Stimulated activated CD4-positive, alpha-beta T cell treated with anti-CD3 and anti-CD28 coated beads, Interleukin-4, amount 100 ng/mL, for 1 hour (primary cell): ENCODE results near the gene SEL1L2.
"Not testable (repeated sequence)": the region's sequence is repeated elsewhere in the genome, so short reads cannot be mapped to it uniquely, and the experiment has no call there.

Experiments used
- DNase-seq: peaks from one replicate; pipeline ENCODE4 v3.0.0-alpha.2; 2020

Gene SEL1L2, protein sequence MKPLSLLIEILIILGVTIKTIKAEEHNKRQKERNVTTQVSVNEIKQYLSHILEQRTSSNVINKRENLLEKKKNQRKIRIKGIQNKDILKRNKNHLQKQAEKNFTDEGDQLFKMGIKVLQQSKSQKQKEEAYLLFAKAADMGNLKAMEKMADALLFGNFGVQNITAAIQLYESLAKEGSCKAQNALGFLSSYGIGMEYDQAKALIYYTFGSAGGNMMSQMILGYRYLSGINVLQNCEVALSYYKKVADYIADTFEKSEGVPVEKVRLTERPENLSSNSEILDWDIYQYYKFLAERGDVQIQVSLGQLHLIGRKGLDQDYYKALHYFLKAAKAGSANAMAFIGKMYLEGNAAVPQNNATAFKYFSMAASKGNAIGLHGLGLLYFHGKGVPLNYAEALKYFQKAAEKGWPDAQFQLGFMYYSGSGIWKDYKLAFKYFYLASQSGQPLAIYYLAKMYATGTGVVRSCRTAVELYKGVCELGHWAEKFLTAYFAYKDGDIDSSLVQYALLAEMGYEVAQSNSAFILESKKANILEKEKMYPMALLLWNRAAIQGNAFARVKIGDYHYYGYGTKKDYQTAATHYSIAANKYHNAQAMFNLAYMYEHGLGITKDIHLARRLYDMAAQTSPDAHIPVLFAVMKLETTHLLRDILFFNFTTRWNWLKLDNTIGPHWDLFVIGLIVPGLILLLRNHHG

DNA sequence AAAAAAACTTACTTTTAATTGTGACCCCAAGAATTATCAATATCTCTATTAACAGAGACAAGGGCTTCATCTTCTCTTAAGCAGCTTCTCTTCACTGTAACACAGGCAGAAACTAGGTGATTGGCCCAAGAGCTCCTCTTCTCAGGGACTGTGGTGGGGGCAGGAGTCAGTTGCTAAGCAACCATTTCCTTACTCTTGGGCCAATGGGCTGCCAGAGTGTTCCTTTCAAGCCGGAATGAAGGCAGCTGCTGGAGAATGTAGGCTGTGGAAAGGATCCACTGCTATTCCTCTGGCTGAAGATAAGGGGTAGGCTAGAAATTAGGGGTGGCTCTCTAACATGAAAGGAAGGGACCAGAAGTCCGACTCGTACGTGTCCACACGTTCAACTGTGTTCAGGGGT lies at the start of gene SEL1L2:
TSS of gene SEL1L2 (minus strand) at position 150 of the 400 bp plus-strand sequence. CDS start at position 70, 80 bp downstream.
- no peak for DNase-seq

DNA sequence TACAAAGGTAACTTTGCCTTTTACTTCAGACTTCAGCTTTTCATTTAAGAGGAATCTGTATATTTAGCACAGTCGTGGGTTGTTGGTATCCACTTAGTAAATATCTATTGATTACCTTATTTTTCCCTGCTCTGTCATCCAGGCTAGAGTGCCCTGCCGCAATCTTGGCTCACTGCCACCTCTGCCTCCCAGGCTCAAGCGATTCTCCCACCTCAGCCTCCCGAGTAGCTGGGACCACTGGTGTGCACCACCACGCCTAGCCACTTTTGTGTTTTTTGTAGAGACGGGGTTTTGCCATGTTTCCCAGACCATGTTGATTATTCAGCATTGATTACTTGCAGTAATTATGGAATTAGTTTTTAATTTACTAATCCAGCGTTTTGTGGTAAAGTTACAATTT lies 46.2 kb upstream of the SEL1L2 start:
- no peak for DNase-seq

DNA sequence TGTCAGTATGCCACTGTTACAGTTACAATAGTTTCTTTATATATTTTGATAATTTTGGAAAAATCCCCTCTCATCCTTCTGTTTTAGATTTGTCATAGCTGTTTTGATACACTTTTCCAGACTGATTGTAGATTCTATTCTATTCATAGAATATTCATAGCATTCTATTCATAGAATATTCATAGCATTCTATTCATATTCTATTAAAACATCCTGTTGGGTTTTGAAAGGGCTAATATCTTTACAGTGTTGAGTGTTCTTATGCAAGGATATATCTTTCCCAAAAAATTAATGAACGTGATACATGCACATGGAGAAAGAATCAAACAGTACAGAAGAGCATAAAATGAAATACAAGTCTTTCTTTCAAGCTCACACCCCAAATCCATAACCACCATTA lies 42.9 kb upstream of the SEL1L2 start:
- DNase-seq: no peak

DNA sequence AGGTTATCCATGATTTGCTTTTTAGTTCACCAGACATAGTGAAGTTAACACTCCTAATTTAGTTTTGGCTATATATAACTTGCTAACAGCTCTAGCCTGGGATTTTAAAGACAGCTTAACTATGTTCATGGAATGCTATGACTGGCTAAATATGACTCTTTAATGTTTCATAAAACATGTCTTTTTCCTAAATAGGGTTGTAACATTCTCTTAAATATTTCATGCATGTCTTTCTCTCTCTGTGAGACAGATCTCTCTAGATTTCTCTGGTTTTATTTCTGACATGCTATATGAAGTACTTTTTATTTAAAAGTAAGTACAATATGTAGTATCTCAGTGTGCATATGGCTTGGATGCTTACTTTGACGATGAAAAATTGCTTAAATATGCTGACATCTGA lies 40.6 kb upstream of the SEL1L2 start:
- no peak for DNase-seq

DNA sequence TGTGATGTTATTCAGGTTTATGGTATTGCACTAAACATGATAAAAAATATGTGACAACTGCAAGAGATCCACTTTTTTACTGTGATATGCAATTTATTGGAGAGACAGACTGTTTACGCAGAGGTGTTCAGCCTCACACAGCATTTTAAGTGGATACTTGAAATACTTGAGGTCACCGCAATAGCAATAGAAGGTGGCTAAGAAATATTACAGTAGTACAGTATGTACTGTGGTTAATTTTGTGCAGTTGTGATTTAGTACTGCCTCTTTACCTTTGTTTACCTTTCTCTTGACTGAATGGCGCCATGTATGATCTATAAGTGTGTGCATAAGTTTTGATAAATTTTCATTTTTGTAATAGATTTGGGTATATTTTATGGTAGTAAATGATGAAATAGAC lies 22.3 kb upstream of the SEL1L2 start:
- no peak for DNase-seq

DNA sequence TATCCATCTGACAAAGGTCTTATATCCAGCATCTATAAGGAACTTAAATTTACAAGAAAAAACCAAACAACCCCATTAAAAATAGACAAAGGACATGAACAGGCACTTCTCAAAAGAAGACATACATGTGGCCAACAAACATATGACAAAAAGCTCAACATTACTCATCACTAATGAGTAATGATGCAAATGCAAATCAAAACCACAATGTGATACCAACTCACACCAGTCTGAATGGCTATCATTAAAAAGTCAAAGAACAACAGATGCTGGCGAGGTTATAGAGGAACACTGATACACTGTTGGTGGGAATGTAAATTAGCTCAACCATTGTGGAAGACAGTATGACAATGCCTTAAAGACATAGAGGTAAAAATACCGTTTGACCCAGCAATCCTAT lies 18.8 kb upstream of the SEL1L2 start:
- no peak for DNase-seq

DNA sequence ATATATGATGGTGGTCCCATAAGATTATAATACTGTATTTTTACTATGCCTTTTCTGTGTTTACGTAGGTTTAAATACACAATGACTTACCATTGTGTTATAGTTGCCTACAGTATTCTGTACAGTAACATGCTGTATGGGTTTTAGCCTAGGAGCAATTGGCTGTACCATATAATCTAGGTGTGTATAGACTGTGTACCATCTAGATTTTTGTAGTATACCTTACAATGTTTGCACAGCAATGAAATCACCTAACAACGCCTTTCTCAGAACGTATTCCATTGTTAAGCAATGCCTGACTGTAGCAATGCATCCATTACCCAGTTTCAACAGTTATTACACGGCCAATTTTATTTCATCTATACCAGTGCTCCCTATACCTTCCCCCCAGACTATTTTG lies 15.6 kb upstream of the SEL1L2 start:
- no peak for DNase-seq

DNA sequence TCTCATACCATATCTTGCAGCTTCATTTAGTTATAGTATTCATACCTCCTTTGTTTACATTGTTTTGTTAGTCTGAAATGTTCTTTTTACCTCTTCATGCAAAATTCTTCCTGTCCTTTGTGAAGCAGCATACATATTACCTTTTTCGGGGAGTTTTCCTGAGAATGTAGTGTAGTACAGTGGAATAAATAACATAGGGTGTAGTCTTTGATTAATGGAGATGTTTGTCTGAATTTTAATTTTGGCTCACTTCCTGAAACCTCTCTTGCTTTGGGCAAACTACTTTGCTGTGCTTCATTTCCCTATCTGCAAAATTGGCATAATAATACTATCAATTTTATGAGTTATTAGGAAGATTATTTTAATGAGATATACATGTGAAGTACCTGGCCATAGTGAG lies 10.5 kb upstream of the SEL1L2 start:
- DNase-seq: no peak

DNA sequence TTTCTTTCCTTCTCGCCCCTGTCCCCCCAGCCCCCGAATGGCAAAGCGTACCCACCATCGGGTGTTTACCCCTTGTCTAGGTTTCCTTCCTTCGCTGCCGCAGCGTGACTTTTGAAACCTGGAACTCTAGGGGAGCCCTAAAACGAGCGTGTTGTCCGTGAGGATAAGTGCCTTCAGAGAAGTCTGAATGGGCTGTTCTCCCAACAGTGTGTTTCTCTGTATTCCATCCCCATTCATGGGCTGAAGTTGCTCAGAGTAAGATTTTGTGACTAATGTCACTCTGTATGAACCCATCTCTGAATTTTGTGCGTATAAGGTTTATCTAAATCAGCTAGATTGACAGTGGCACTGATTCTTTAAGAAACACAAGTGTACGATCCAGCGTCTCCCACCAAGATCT lies 5.9 kb upstream of the SEL1L2 start:
- DNase-seq: no peak

DNA sequence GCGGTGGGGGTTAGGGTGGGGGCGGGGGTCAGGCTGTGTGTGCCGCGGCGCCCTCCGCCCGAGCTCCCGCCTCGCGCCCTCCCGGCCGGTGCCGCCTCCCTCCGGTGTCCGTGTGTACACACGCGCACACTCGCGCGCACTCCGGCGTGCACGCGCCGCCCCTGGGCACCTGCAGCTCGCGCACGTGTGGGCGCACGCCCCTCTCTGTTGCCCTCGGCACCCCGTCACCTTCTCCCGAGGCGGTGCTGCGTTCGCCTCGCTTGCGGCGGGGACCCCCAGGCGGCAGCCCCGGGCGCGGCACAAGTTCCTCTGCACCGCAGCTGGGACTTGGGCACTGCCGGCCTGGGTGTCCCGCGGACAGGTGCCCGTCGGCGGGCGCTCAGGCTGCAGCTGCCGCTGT lies 5.4 kb upstream of the SEL1L2 start:
- DNase-seq: no peak

DNA sequence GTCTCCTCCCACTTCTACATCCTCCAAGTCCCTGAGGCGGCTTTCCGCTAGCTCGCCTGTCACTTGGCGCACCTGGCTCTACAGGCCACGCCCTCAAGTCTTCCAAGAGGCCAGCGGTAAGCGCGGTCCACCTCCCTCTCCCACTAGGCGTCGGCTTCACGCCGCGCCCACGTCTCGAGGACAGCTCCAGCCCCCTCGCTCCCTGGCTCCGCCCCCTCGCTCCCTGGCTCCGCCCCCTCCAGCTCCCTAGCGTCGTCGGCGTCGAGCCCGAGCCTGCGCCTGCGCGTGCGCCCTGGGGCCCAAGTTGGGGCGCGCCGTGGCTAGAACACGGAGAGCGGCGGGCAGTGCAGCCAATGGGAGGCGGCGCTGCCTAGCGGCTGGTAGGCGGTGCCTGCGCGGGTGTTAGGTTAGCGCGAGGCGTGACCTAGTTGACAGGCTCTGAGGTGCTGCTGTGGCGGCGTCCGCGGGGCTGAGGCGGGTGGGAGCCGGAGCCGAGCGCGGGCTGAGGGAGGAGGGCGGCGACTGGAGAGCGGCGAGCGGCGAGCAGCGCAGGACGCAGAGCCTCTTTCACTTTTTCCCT lies 4.8 kb upstream of the SEL1L2 start, which contains the start of gene MACROD2:
TSS of gene MACROD2 (plus strand) at position 431 of the 580 bp plus-strand sequence.
- DNase-seq: peak; percentile 40

DNA sequence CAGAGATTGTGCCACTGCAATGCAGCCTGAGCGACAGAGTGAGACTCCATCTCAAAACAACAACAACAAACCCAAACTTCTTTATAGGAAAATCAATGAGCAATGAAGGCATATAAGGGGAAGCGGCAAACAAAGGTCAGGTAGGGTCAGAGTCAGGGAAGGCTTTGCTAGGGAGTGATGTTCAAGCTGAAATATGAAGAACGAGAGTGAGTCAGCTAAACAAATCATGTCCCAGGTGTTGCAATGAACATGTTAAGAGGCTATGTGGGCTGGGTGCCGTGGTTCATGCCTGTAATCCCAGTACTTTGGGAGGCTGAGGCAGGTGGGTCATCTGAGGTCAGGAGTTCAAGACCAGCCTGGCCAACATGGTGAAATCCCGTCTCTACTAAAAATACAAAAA lies 1.5 kb upstream of the SEL1L2 start:
- DNase-seq: not testable (repeated sequence)

DNA sequence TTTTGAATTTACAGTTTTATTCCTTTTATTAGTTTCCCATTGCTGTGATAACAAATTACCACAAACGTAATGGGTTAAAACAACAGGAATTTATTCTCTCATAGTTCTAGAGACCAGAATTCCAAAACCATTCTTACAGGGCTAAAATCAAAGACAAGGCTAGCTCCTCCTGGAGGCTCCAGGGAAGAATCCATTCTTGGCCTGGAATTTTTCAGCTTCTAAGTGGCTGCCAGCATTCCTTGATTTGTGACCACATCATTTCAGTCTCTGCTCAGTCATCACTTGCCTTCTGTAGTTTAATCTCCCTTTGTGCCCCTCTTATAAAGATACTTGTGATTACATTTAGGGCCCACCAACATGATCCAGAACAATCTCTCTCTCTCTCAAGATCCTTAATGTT lies 897 bp upstream of the SEL1L2 start:
- DNase-seq: no peak

DNA sequence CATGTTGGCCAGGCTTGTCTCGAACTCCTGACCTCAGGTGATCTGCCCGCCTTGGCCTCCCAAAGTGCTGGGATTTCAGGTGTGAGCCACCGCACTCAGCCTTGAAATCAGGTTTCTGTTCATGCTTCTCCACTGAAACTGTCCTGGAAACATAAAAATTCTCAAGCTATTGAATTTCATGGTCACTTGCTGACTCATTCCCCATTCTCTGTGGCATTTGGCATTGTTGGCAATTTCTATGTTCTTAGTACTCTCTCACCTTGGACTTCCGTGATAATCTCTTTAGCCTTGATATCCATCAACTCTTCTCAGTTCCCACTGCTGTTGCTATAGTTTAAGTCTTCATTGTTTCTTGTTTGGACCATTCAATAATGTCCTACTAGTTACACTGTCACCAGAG lies 6.2 kb downstream of the SEL1L2 start:
- DNase-seq: no peak

DNA sequence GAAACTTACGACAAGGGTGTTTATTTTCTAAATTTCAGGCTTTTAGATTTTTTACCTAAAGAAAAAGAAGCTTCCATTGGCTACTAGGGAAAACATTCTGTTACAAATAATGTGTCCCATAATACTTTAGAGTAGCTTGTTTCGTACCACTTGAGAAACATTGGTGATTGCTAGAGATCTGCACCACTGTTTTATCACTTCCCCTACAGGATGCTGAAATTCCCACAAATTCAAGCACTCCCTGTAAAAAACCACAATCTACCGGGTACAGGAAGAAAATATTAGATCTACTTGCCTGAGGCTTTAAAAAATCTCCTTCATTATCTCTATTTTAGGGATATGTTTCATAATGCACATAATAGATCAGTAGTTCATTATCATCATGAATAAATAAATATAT lies 29.9 kb downstream of the SEL1L2 start:
- DNase-seq: no peak

DNA sequence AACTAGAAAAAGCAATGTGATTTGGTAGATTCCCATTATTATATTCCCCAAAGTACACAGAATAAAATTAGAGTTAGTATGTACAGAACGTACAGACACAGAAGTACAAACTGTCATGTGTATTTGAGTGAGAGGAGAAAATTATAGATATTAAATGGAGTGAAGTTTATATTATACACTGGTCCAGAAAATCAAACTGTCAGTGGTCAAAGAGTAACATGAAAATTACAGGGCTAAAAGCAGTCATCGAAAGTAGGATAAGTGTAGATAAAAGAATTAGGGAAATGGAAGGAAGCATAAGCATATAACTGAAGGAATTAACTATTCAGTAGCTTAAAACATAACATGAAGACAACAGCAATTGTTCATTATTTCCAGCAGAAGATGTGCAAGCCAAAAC lies 30.3 kb downstream of the SEL1L2 start:
- no peak for DNase-seq

DNA sequence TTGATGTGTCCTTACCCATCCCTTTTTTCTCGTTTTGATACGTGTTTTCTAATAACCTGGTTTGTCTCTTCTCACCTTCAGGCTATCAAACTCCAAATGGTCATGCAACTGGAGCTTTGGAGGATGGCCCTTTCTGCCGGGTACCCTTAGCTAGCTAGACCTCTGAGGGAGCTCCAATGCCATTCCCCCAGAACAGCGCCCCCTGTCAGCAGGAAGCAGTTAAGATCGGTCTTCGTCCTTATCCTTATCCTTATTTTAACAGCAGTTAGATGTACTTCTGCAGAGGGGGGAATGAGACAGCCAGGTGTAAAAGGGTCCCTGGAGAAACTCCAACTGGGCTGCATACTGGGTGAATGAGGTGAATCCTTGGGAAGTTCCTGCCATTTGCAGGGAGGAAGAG lies 37.2 kb downstream of the SEL1L2 start:
- DNase-seq: no peak

DNA sequence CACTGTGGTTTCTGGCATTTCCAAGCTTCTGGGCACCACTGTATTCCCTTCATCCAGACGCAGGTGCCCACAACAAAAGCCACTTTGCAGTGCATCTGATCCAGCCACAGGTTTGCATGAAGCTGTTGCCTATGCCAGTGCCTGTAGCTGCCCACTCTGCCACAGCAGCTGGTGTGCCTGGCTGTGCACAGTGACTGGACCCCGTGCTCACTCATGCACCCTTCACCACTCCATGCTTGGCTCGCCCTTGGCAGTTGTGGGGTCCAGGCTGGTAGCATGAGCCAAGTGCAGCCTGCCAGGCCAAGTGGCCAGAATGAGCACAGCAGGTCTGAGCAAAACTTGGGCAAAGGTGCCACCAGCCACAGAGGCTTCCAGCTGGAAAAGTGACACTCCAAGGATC lies 42.7 kb downstream of the SEL1L2 start:
- DNase-seq: no peak

DNA sequence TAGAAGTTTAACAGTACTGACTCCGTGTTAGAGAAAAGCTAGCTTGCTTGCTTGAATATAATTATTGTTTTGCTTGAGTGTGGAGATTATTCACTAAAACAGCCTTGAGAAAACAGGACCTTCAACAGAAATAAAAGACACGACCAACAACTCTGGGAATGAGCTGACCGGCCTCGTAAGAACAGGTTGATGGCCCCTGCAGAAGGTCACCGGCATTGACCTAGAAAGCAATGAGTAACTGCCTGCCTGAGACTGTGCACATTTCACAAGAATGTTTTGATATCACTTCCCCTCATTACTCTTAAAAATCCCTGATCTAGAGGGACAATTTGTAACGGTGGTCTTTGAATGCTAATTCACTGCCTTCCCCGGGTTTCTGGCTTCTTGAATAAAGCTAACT lies 49.4 kb downstream of the SEL1L2 start:
- DNase-seq: no peak

DNA sequence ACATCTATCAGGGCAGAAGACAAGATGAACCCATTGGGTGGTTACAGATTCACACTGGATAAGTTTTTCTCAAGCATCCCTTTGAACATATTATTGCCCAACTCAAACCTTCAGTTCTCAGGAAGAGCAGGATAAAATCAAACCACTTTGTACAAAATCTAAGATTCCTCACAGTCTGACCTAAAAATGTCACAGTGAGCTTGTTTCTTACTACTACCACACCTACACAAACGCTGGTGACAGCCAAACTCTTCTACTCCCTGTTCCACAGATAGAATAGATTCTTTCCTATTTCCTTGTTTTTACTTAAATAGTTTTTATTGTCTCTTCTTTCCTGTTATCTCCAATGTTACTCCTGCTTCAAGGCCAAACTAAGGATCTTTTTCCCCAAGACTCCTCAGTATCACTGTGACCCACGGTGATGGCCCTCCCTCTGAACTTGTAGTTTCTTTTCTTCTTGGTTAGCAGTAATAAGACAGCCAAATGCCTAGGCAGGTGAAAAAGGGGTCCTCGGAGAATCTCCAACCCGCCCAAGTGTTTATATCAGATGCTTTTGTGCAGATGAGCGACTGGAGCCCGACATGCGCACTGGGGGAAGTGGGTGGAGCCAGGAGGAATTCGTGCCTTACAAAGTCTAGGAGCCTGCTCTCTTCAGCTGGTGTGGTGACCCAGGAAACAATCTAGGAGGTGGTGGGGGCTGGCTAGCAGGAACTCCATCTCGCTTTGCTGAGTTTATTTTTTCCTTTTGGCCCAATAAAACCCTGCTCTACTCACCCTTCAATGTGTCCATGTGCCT lies 53.4 kb downstream of the SEL1L2 start:
- DNase-seq: no peak

DNA sequence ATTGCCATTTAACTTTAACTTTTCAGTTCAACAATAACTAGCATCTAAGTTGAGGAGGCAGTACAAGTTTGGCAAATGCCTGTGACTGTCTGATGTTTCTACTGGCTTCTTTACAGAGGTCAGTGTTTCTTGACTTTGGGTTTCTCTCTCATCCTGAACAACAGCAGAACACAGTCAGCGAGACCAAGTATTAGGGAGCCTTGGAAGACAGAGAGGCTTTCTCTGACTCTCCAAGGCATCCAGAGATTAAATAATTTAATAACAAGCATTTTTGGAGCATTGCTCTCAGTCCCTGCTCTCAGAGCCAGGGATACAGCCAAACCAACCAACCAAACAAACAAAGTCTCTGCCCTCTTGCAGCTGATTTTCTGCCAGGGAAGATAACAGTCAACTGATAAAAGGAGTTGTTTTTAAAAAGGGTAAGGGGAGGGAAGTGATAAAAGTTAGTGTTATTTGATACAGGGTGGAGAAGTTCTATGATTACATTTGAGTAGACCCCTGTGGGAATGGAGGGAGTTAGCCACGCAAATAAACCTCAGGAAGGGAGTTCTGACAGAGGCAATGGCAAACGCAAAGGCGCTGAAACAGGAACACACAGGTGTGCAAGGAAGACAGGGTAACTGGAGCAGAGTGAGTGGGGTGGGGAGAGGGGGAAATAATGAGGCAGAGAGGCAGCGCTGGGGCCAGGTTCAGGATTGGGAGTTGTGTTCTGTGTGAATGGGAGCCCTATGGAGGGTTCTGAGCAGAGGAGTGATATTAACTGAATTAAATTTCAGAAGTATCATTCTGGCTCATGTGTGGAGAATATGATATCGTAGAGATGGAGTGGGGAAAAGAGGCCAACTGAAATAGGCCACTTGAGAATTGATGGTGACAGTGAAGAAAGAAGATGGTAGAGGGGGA lies 55.2 kb downstream of the SEL1L2 start:
- DNase-seq: no peak

DNA sequence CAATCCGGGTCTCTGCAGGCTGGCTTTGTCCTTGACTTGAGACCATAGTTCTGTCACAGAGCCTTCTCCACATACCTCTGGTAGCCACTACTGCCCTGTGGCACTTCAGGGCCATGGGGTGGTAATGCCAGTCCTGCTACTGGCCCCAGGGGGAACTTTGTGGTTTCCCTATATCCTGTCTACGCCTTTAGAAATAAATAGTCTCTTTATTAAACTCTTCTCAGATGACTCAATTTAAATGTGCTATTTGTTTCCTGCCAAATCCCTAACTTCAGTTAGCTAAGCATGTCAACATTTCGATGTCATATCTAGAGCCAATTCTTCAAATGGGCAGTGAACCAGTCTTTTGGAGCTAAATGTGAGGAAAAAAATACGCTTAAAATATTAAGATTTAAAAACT lies 60.1 kb downstream of the SEL1L2 start:
- DNase-seq: no peak
